Keratinocyte (primary cell): ENCODE measurements around the gene CORO2B. TPM values are rescaled to one million over a fixed set of nuclear protein-coding genes. Genes with fewer than 3 reads are reported as not detected.

ENCODE experiments used
- DNase-seq: peaks from one replicate; pipeline ENCODE4 v3.0.0-alpha.2; 2011; ENCODE audit warnings: low read depth, missing footprints, low spot score
- FAIRE-seq: peaks from 2 replicates; lab custom pipeline; 2011; peaks lifted over from hg19 to GRCh38; lab: Jason Lieb, UNC
- H2AFZ ChIP-seq: 2 replicates; pipeline ENCODE4 v1.6.0; 2012; ENCODE audit warnings: low read length, control low read depth, inconsistent platforms; ENCODE audit not compliant: control insufficient read depth
- H3K27ac ChIP-seq: 2 replicates; pipeline ENCODE4 v1.5.1; 2011; ENCODE audit warnings: low read length; ENCODE audit not compliant: control insufficient read depth, insufficient read depth
- H3K27me3 ChIP-seq: 3 replicates; pipeline ENCODE4 v1.6.0; 2011; ENCODE audit warnings: low read length; ENCODE audit not compliant: control insufficient read depth, insufficient read depth; ENCODE audit errors: extremely low read depth
- H3K36me3 ChIP-seq, 2 experiments: 2 replicates in 1 of 2; 3 replicates in 1 of 2; pipeline ENCODE4 v1.5.1; 2011; ENCODE audit warnings: low read length in 2 of 2, mild to moderate bottlenecking in 1 of 2; ENCODE audit not compliant: control insufficient read depth in 2 of 2, insufficient read depth in 2 of 2; ENCODE audit errors: extremely low read depth in 1 of 2
- H3K4me1 ChIP-seq: 3 replicates; pipeline ENCODE4 v1.5.1; 2011; ENCODE audit warnings: low read length; ENCODE audit not compliant: control insufficient read depth, insufficient read depth; ENCODE audit errors: extremely low read depth
- H3K4me2 ChIP-seq: 3 replicates; pipeline ENCODE4 v1.6.0; 2011; ENCODE audit warnings: low read depth, low read length; ENCODE audit not compliant: control insufficient read depth, insufficient read depth; ENCODE audit errors: extremely low read depth
- H3K4me3 ChIP-seq, 3 experiments: fragments of 200-600 bp in 1 of 3; sonication (generic) in 1 of 3; 2 replicates in 2 of 3; 3 replicates in 1 of 3; pipeline ENCODE4 v1.5.1; 2011 to 2016; ENCODE audit warnings: low read length in 3 of 3, mild to moderate bottlenecking in 3 of 3, control low read depth in 2 of 3, inconsistent platforms in 1 of 3, low read depth in 1 of 3, mixed read lengths in 1 of 3, mixed run types in 1 of 3, moderate library complexity in 1 of 3; ENCODE audit not compliant: control insufficient read depth in 2 of 3, insufficient read depth in 2 of 3; ENCODE audit errors: extremely low read depth in 1 of 3
- H3K79me2 ChIP-seq: 2 replicates; pipeline ENCODE4 v1.6.0; 2012; ENCODE audit warnings: low read length; ENCODE audit not compliant: control insufficient read depth, insufficient read depth
- H3K9ac ChIP-seq: 3 replicates; pipeline ENCODE4 v1.6.0; 2011; ENCODE audit warnings: low read length; ENCODE audit not compliant: control insufficient read depth, insufficient read depth; ENCODE audit errors: extremely low read depth
- H3K9me1 ChIP-seq: 3 replicates; pipeline ENCODE4 v1.6.0; 2011; ENCODE audit warnings: low read length; ENCODE audit not compliant: control insufficient read depth, insufficient read depth; ENCODE audit errors: extremely low read depth
- H3K9me3 ChIP-seq: 2 replicates; pipeline ENCODE4 v1.5.1; 2012; ENCODE audit warnings: low read depth, low read length; ENCODE audit not compliant: control insufficient read depth
- H4K20me1 ChIP-seq: 3 replicates; pipeline ENCODE4 v1.6.0; 2011; ENCODE audit warnings: low read length; ENCODE audit not compliant: control insufficient read depth, insufficient read depth; ENCODE audit errors: extremely low read depth
- CTCF ChIP-seq, 3 experiments: IDR thresholded peaks in 1 of 3; conservative IDR thresholded peaks in 1 of 3; optimal IDR thresholded peaks in 1 of 3; 2 replicates in 2 of 3; 3 replicates in 1 of 3; pipeline versions ENCODE3 to v1.5.1; 2011; ENCODE audit warnings: low read length in 3 of 3, mild to moderate bottlenecking in 3 of 3, moderate library complexity in 2 of 3, control low read depth in 1 of 3, inconsistent platforms in 1 of 3; ENCODE audit not compliant: insufficient read depth in 2 of 3; ENCODE audit errors: extremely low read depth in 1 of 3
- EZH2 ChIP-seq: IDR thresholded peaks from one replicate; pipeline ENCODE4 v1.6.1; 2012; ENCODE audit warnings: inconsistent platforms, mild to moderate bottlenecking, low read length, moderate library complexity
- dilution Hi-C: fragments of 300-500 bp; cut with MboI; formaldehyde crosslinking; loops from one replicate; pipeline ENCODE4 v1.7.0; 2020; ENCODE audit warnings: low sequenced_read_pairs; ENCODE audit not compliant: extremely low pct_ligation_motif_present
- polyA plus RNA-seq, 5 experiments: library from polyadenylated mRNA; depleted of rRNA in 3 of 5; stranded (reverse) in 3 of 5; stranded (forward) in 1 of 5; unstranded in 1 of 5; fragments of >200 nt; gene quantifications; 1 replicate in 1 of 5; 2 replicates in 3 of 5; 3 replicates in 1 of 5; pipeline versions ENCODE4 v1.2.1 to v1.2.3, GENCODE V29; 2011 to 2012; ENCODE audit warnings: missing spikeins in 2 of 5, low read depth in 1 of 5, low replicate concordance in 1 of 5

The CORO2B gene
- polyA plus RNA-seq, 1 donor (not counting 4 experiments of a cell fraction or from before 2014, with no cell fraction given), result 0.13 TPM

- Histone ChIP-seq H3K9ac (no peak overlapping the region), H3K79me2 (no peaks in the 10 kb centered on the region), H3K4me1 (peaks cover 11% of the 10 kb centered on the region), H3K9me1 (no peaks in the 10 kb centered on the region), H3K4me3 (no peak overlapping the region), H3K27me3 (no peaks in the 10 kb centered on the region), H3K4me2 (no peak overlapping the region), H4K20me1 (no peaks in the 10 kb centered on the region), H3K27ac (no peak overlapping the region), H3K36me3 (no peaks in the 10 kb centered on the region), H3K9me3 (no peaks in the 10 kb centered on the region), H2AFZ (no peak overlapping the region)
- TF ChIP-seq CTCF (optimal IDR thresholded peaks at IDR 0.05 in 1 of 3, IDR thresholded peaks at IDR 0.05 in 1 of 3, conservative IDR thresholded peaks at IDR 0.05 in 1 of 3; ENCODE audit: extremely low read depth in 1 of 3, insufficient read depth in 2 of 3, low read length in 3 of 3) (no peak), EZH2 (no peak)
- dilution Hi-C loops, result no loop called here
- FAIRE-seq (no peak), DNase-seq (no peak)
These were observed 23.1 kb upstream of the CORO2B start for GRCh38 chr15:68555679-68556037.

DNA sequence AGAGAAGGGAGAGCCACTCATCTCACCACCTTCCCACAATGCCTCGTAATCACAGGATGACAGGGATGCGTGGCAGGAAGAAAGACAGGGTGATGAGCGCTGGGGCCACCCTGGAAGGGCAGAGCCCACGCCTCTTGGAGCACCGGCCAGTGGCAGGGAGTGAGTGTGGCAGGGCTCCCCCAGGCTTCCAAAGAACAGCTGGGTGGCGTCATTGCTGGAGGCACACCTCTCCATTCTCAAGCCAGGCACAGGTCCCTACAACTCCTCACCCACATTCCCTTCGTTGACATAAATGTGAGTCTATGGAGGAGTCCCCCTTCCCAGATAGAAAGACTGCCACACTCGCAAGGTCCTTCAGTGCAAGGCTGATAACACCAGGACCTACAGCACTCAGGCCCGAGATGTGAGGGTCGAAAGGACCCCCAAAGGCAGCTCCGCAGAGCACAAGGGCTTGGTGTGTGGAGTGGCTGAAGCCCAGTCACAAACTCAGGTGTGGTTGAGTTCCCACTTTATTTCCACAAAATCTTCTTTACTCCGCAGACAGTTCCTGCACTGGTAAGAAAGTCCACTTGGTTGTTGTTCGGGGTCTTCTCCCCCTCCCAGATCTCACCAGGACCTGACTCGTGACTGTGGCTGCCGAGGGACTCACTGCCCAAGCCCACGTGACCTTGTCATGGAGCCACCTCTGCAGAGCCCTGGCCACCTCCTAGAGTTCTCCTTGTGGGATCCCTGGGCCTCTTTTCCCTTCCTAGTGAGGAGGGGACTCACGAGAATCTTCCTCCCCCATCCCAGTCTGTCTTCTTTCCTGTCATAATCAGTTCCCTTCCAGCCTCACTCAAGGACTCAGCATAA is 22.4 kb upstream of the CORO2B start:
- Histone ChIP-seq H3K9me1 (no peaks in the 10 kb centered on the region), H3K4me1 (peaks cover 11% of the 10 kb centered on the region), H3K9ac (no peak overlapping the region), H3K27ac (no peak overlapping the region), H3K4me2 (no peak overlapping the region), H3K4me3 (no peak overlapping the region), H4K20me1 (no peaks in the 10 kb centered on the region), H3K27me3 (no peaks in the 10 kb centered on the region), H2AFZ (no peak overlapping the region), H3K36me3 (no peaks in the 10 kb centered on the region), H3K79me2 (no peaks in the 10 kb centered on the region), H3K9me3 (no peaks in the 10 kb centered on the region)
- dilution Hi-C loops, result no loop called here
- DNase-seq, result no peak
- FAIRE-seq, result no peak
- TF ChIP-seq EZH2 (no peak), CTCF (optimal IDR thresholded peaks at IDR 0.05 in 1 of 3, IDR thresholded peaks at IDR 0.05 in 1 of 3, conservative IDR thresholded peaks at IDR 0.05 in 1 of 3; ENCODE audit: extremely low read depth in 1 of 3, insufficient read depth in 2 of 3, low read length in 3 of 3) (no peak)
